SIG-M5 (cell line): ENCODE data around the gene RAPGEF3.

ENCODE experiments used
- DNase-seq: peaks from one replicate; lab custom pipeline; 2025; lab: John Stamatoyannopoulos, UW

Gene RAPGEF3

GRCh38 chr12:47790676-47791350 is 32.1 kb upstream of the RAPGEF3 start:
- DNase-seq, result no peak

GRCh38 chr12:47789712-47790489 is 31.2 kb upstream of the RAPGEF3 start:
- DNase-seq, result no peak

GRCh38 chr12:47789141-47789540 is 30.5 kb upstream of the RAPGEF3 start:
- no peak for DNase-seq

GRCh38 chr12:47787596-47788319 is 29.1 kb upstream of the RAPGEF3 start:
- DNase-seq, result no peak

- DNase-seq, result no peak
These were observed 28.1 kb upstream of the RAPGEF3 start for GRCh38 chr12:47786662-47787280.

- DNase-seq, result no peak
These were observed 27.4 kb upstream of the RAPGEF3 start for GRCh38 chr12:47785887-47786661.

GRCh38 chr12:47785036-47785886 is 26.6 kb upstream of the RAPGEF3 start:
- DNase-seq, result no peak

GRCh38 chr12:47783821-47784819 is 25.4 kb upstream of the RAPGEF3 start:
- DNase-seq, result no peak

GRCh38 chr12:47783024-47783755 is 24.5 kb upstream of the RAPGEF3 start:
- no peak for DNase-seq

- DNase-seq, result no peak
These were observed 23.7 kb upstream of the RAPGEF3 start for GRCh38 chr12:47782372-47782770.

- no peak for DNase-seq
These were observed 23.0 kb upstream of the RAPGEF3 start for GRCh38 chr12:47781479-47782371.

GRCh38 chr12:47779943-47780504 is 21.3 kb upstream of the RAPGEF3 start:
- DNase-seq, result no peak

GRCh38 chr12:47779301-47779942 is 20.7 kb upstream of the RAPGEF3 start:
- no peak for DNase-seq

GRCh38 chr12:47778881-47779280 is 20.2 kb upstream of the RAPGEF3 start:
- DNase-seq, result no peak

- DNase-seq, result no peak
These were observed 19.3 kb upstream of the RAPGEF3 start for GRCh38 chr12:47777741-47778558.

- no peak for DNase-seq
These were observed 18.5 kb upstream of the RAPGEF3 start for GRCh38 chr12:47777151-47777550.
